Activated CD8-positive, alpha-beta memory T cell treated with anti-CD3 and anti-CD28 coated beads for 36 hours (primary cell): ENCODE results near the gene PRSS8. TPM values are rescaled to one million over a fixed set of nuclear protein-coding genes. Genes with fewer than 3 reads are reported as not detected.

Experiments used
- CTCF ChIA-PET: fragments of 350-600 bp; sonication (Branson Sonifier 250); formaldehyde crosslinking; loops from one replicate; lab custom pipeline; 2021; ENCODE audit warnings: antibody characterized with exemption; lab: Charles Lee
- POLR2A ChIA-PET: fragments of 350-600 bp; sonication (Branson Sonifier 250); formaldehyde crosslinking; loops from one replicate; lab custom pipeline; 2021; ENCODE audit warnings: antibody characterized with exemption; lab: Charles Lee
- total RNA-seq, 2 experiments: library from RNA; stranded (reverse); gene quantifications; one replicate each; pipeline ENCODE4 v1.2.3, GENCODE V29; 2021

PRSS8 gene
- total RNA-seq, 2 experiments from 2014 or later = not detected

DNA sequence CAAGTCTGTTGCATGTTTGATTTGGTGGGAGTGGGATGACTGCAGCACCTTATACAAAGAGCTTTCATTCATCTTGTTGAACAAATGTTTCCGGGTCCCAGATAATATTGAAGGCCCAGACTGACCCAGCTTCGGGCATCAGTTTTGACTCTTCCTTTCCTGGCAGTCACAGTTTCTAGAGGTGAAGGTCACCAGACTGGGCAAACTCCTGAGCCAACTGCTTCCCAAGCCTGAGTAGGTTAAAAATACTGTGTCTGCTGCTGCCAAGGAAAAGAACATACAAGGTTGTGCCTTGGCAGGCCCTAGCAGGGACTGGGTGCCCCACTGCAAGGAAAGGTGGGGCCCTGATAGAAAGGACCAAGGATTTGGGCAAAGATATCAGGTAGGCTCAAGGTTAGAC is 22.8 kb downstream of the PRSS8 start:
- ChIA-PET CTCF (no interaction called here), POLR2A (no interaction called here)

DNA sequence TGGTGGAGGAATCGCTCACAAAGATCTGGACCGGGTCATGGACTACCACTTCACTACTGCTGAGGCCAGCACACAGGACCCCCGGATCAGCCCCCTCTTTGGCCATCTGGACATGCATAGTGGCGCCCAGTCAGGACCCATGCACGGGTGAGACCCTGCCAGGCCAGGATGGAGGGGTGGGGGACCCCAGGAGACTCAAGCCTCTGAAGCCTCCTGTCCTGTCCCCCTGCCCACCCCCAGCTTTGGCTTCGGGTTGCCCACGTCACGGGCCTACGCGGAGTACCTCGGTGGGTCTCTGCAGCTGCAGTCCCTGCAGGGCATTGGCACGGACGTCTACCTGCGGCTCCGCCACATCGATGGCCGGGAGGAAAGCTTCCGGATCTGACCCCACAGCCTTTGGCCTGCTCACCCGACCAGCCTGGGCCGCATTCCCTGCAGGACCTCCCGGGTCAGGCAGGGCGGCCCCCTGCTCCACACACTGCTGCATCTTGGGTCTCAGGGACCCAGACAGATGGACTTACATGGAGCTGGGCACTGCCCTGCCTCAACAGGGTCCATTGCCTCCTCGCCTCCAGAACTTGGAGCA is 23.6 kb downstream of the PRSS8 start:
- ChIA-PET POLR2A (no interaction called here), CTCF (interaction anchor here (0.9 to 1.2 kb wide), 2 partner anchors 30 to 38 kb away, joined by 3 to 4 read pairs; partner anchors contain the start of genes ZNF646 and ZNF668)

DNA sequence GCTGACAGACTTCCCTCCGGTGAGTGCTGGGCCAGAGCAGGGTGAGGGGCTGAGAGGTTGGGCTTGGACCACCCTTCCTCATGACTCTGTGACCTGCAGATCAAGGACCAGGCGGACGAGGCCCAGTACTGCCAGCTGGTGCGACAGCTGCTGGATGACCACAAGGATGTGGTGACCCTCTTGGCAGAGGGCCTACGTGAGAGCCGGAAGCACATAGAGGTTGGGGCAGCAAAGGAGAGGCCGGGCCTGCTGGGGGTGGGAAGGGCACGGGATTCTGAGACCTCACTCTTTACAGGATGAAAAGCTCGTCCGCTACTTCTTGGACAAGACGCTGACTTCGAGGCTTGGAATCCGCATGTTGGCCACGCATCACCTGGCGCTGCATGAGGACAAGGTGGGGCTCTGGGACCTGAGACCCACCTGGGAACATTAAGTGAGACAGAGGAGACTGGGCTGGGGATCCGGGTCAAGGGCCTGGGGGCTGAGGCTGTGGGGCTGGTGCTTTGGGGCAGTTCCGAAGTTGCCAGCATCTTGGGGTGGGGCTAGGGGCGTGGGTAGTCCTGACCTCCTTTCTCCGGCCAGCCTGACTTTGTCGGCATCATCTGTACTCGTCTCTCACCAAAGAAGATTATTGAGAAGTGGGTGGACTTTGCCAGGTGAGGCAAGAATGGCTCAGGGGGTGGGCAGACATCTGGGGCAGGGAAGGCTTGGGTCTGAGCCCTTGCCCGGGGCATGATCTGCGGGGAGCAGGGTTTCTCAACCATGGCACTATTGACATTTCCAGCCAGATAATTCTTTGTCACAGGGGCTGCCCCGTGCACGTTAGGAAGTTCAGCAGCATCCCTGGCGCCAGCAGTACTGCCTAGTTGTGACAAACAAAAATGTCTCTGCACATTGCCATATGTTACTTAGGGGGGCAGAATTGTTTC is 25.2 kb downstream of the PRSS8 start:
- POLR2A ChIA-PET = no interaction called here
- CTCF ChIA-PET = no interaction called here

DNA sequence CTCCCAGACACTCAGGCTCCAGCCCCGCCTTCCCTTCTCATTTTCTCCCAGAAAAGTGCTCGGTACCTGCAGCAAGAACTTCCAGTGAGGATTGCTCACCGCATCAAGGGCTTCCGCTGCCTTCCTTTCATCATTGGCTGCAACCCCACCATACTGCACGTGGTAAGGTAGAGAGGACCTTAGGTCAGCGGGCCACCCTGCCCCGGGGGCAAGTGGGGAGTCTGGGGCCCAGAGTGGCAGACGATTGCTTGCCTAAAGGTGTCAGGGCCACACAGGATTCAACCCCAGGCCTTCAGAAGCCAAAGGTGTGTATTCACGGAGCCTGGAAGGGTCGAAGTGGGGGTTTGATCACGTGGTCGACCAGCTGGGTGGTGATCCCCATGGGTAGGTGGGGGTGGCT is 25.9 kb downstream of the PRSS8 start:
- ChIA-PET POLR2A (interaction anchor here (2.0 kb wide), 1 partner anchor 8 kb away, joined by 7 read pairs; the partner anchor contains the start of gene KAT8), CTCF (no interaction called here)

DNA sequence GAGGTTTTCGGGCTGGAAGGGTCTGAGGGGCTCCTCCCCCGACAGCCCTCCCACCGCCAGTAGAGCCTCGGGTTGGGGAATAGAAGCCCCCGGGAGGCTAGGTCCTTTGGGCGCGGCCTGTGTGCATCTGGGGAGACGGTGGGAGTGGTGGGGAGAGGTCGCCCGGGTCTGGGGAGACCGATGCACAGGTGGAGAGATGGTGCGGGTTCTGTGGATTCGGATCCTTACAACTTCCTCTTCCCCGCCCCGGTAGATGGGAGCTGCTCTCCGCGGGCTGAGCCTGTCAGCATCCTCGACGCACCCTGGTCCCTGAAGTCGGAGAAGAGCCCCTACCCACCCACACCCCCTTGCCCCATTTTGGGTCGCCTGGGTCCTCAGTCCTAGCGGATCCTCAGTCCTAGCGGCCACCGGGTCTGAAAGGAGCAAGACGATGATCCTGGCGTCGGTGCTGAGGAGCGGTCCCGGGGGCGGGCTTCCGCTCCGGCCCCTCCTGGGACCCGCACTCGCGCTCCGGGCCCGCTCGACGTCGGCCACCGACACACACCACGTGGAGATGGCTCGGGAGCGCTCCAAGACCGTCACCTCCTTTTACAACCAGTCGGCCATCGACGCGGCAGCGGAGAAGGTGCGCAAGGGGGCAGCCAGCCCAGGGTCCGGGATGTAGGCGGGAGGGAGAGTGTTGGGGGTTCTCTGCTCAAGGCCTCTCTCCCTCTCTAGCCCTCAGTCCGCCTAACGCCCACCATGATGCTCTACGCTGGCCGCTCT is 26.6 kb downstream of the PRSS8 start:
- CTCF ChIA-PET = no interaction called here
- POLR2A ChIA-PET = interaction anchor here (2.0 kb wide), 1 partner anchor 9 kb away, joined by 7 read pairs; the partner anchor contains the start of gene KAT8

DNA sequence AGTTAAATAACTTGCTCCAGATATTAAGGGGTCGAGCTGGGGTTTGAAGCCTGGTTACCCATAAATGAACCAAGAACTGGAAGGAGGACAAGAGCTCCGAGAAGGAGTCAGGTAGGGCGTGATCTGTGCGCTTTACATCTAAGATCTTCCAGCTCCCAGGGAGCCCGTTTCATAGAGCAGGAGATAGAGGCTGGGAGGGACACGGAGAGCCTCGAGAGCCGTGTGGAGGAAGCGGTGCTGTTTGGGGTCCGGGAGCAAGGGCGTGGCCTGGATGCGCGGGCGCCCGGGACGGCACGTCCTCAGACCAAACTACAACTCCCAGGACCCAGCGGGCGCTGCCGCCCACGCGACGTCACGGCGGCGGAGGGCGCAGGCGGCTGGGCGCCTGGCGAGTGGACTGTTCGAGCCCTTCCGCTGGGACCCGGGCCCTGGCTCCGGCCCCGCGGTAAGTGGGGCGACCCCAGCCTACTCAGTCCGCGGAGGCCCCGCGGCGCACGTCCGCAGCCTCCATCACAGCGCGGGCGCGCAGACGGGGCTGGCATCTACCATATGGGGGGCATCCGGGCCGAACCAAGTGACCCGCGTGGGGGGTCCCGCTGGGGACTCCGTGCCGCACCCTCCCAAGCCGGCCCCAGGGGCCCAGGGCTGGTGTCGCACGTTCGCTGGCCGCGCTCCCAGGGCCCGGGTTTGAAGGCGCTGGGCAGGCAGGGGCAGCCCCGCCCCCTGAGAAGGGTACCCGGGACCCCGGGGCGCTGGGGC is 27.3 kb downstream of the PRSS8 start, which contains the start of gene BCKDK:
Gene BCKDK, plus strand, starts transcription at position 352 of the 759 bp plus-strand sequence. CDS start 838 bp downstream, outside the sequence.
- ChIA-PET CTCF (no interaction called here), POLR2A (interaction anchor here (2.0 kb wide), 1 partner anchor 9 kb away, joined by 7 read pairs; the partner anchor contains the start of gene KAT8)

DNA sequence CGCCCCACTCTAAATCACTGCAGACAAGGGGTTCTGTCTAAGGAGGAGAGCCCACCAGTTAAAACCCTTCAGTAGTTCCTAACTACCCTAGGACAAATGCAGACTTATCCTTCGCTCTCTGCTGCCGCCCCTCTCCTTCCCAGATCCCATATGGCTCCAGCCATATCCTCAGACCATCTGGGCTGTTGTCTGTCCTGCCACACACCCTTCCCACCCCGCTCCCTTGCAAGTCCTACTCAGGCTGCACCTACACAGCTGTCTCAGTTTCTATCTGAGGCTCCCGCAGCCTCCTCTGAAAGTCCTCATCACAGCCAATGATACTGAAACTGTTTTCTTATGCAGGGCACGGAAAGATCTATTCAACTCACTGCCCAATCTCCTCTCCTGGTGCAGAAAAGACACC is 28.1 kb downstream of the PRSS8 start:
- CTCF ChIA-PET = interaction anchor here (0.6 kb wide), 1 partner anchor 237 kb away, joined by 3 read pairs; no protein-coding TSS in a partner anchor
- POLR2A ChIA-PET = interaction anchor here (0.6 to 2.0 kb wide), 3 partner anchors 10 to 449 kb away, joined by 3 to 7 read pairs (median 6); partner anchors contain the start of genes FBRS and KAT8

DNA sequence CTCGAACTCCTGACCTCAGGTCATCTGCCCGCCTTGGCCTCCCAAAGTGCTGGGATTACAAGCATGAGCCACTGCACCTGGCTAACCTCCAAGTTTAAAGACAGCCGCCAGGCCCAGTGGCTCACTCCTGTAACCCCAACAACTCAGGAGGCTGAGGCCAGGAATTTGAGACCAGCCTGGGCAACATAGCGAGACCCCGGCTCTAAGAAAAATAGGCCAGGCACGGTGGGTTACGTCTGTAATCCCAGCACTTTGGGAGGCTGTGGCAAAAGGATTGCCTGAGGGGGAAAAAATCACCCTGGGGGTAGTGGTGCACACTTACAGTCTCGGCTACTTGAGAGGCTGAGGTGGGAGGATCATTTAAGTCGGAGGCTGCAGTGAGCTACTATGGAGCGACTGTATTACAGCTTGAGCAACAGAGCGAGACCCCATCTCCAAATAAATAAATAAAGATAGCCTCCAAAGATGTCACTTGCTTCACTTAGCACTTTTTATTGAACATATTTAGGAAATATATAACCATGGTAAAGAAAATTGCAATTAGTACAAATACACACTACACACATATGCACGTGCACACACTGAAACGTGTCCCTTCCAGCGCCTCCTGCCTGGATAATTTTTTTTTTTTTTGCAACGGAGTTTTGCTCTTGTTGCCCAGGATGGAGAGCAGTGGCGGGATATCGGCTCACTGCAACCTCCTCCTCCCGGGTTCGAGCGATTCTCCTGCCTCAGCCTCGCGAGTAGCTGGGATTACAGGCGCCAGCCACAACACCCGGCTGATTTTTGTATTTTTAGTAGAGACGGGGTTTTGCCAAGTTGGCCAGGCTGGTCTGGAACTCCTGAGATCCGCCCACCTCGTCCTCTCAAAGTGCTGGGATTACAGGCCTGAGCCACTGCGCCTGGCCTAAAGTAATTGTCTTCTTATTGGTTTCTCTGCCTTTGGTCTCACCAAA is 28.7 kb downstream of the PRSS8 start:
- CTCF ChIA-PET = interaction anchor here (0.6 kb wide), 1 partner anchor 237 kb away, joined by 3 read pairs; no protein-coding TSS in a partner anchor
- POLR2A ChIA-PET = interaction anchor here (0.6 to 0.7 kb wide), 2 partner anchors 14 to 448 kb away, joined by 3 to 6 read pairs; partner anchors contain the start of gene FBRS

DNA sequence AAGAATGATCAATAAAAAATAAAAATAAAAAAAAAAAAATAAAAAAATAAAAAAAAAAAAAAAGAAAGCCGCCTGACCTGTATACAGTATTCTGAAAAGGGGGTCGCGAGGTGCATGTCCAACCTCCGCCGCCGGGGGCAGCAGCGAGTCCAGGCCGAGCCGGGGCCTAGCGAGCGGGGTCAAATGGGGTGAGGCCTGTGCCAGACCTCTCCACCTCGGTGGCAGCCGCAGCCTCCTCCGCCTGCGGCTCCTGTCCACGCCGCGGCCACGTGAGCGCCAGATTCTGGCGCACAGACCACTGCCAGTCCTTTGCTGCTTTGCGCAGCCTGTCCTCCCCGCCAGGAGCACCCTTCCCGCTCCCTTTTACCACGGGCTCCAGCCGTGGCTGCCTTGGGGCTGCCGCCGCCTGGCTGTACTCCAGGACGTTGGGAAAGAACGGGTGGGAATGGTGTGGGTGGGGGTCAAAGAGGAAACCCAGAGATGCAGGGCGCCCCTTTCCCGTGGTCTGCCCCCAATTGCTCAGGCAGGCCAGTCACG is 29.8 kb downstream of the PRSS8 start:
- CTCF ChIA-PET = no interaction called here
- POLR2A ChIA-PET = no interaction called here

DNA sequence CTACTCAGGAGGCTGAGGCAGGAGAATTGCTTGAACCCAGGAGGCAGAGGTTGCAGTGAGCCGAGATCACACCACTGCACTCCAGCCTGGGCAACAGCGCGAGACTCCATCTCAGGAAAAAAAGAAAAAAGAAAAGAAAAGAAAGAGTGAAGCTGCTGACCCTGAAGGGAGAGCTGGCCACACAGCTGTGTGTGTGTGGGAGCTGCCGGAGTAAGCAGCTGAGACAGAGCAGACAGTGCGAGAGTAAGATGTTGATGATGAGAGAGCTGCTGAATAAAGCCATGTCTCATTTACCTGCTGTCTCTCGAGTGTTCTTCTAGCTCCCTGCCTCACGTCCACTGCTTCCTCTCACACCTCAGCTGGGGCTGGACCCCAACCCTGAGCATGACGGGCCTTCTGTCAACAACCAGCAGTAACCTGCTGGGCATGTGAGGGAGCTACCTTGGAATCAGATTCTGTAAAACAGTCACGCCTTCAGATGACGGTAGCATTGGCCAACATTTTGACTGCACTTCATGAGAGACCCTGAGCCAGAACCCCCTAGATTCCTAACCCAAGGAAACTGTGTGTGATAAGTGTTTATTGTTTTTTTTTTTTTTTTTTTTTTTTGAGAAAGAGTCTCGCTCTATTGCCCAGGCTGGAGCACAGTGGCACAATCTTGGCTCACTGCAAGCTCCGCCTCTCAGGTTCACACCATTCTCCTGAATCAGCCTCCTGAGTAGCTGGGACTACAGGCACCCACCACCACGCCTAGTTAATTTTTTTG is 34.5 kb downstream of the PRSS8 start:
- POLR2A ChIA-PET = interaction anchor here (0.6 kb wide), 1 partner anchor 75 kb away, joined by 5 read pairs; no protein-coding TSS in a partner anchor
- CTCF ChIA-PET = interaction anchor here (0.9 to 2.3 kb wide), 2 partner anchors 41 to 116 kb away, joined by 3 to 9 read pairs; partner anchors contain the start of gene HSD3B7

DNA sequence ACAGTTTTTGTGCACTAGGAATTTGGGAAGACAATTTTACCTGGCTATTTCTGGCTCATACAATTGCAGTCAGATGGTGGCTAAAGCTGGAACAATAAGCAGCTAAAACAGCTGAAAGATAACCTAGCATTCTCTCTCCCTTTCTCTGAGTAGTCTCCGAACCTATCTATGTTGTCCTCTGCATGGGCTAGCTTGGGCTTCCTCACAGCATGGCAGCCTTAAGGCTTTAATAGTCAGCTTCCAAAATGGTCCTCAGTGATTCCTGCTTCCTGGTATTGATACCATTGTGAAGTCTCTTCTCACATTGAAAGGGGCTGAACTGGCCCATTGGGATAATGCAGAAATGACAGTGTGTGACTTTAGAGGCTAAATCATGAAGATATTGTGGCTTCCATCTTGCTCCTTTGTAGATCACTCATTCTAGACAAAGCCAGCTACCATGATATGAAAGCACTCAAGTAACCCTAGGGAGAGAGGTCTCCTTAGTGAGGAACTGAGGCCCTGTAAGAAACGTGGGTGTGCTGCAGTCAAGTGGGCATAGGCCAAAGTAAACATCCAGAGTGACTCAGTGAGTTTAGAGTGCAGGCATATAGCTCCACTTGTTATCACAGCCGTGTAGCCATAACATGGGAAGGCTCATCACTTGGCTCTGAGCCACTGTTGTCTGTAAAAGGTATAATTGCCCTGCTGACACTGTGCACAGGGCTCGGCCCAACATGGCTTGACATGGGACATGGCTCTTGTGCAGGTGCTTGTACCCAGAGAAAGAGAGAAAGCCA is 35.5 kb downstream of the PRSS8 start:
- ChIA-PET POLR2A (interaction anchor here (0.6 kb wide), 1 partner anchor 76 kb away, joined by 5 read pairs; no protein-coding TSS in a partner anchor), CTCF (interaction anchor here (0.9 to 2.3 kb wide), 2 partner anchors 42 to 115 kb away, joined by 3 to 9 read pairs; partner anchors contain the start of gene HSD3B7)

DNA sequence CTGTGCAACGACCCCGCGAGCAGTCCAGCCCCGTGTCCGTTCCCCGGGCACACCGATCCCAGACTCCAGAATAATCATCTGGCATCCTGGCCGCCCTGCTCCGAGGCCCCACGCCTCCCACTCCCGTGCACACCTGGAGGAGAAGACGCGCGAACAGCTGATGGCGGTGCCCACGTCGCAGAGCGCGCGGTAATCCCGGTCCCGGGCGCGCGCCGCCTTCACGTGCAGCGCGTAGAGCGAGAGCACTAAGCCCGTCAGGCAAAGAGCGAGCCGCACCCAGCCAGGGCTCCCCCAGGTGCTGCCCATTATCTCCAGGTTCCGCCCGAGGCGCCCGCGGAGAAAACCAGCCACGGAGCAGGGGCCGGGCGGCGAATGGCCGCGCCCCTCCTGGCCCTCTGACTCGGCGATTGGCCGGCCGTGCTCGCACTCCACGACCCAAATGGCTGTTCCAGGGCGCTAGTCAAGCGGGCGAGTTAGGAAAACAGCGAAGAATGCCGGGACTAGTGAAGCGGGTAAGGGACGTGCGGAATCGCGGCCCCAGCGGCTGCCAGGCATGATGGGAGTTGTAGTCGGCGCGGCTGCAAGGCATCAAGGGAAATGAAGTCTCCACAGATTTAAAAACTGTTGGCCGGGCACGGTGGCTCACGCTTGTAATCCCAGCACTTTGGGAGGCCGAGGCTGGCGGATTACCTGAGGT is 41.0 kb downstream of the PRSS8 start, which contains the start of gene VKORC1:
Gene VKORC1, minus strand, starts transcription at position 374 of the 697 bp plus-strand sequence. Its CDS starts 68 bp downstream, at position 306.
- ChIA-PET POLR2A (interaction anchor here (0.6 to 1.0 kb wide), 4 partner anchors 20 to 109 kb away, joined by 3 read pairs; partner anchors contain the start of genes FUS and HSD3B7), CTCF (interaction anchor here (1.0 to 2.8 kb wide), 4 partner anchors 15 to 141 kb away, joined by 3 to 9 read pairs (median 4); partner anchors contain the start of genes ZNF646 and ZNF668)

DNA sequence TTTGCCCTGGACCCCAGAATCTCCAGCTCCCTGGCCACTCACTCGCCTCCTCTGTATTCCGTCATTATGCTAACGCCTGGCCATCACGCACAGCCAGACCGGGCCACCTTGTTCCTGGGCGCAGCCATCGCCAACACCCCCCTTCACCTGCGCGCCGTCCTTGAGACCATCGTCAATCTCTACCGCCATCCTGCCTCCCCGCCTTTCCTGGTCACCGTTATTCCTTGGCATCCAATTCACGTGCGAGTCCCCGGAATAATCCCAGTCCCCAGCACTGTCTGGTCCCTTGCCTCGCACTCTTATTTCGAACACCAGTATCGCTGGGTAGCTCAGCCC is 41.5 kb downstream of the PRSS8 start:
- CTCF ChIA-PET = interaction anchor here (1.3 to 2.8 kb wide), 2 partner anchors 20 to 48 kb away, joined by 3 to 9 read pairs; partner anchors contain the start of genes ZNF646 and ZNF668
- POLR2A ChIA-PET = interaction anchor here (0.6 to 1.0 kb wide), 3 partner anchors 20 to 109 kb away, joined by 3 read pairs; partner anchors contain the start of genes FUS and HSD3B7
